Skeletal muscle cell (primary cell): Measurements from ENCODE around the gene CERS5.
"Not testable (repeated sequence)": the region's sequence is repeated elsewhere in the genome, so short reads cannot be mapped to it uniquely, and the experiment has no call there.

Source experiments
- DNase-seq: peaks from one replicate; pipeline ENCODE4 v3.0.0-alpha.2; 2010; ENCODE audit warnings: low read depth
- H3K4me3 ChIP-seq: 2 replicates; pipeline ENCODE4 v1.5.1; 2011; ENCODE audit warnings: low read depth, mild to moderate bottlenecking, control low read depth, low read length, moderate library complexity

Gene CERS5

DNA sequence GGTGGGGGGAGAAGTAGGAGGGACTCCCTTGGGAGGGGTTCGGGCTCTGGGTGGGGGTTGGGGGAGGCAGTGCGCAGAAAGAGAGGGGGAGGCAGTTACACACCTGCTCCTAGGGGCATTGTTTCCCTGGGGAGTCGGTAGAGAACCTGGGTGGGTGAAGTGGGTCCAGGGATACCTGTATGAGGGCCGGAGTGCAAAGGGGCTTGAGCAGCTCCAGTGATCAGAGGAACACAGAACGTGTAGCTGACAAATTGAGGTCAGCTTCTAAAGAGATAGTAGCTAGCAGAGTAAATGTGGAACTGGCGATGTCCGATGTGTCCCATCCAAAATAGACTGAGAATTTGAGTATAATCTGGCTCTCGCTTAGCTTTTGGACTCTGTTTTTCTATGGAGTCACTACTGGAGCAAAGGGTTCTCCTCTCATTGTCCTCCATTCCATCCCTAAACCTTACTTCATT lies 81.5 kb downstream of the CERS5 start:
- peak overlapping the region; percentile 80 for H3K4me3 ChIP-seq
- no peak for DNase-seq

GRCh38 chr12:50084775-50085614 lies 82.2 kb downstream of the CERS5 start, which contains the start of gene SMARCD1:
SMARCD1 (plus strand) TSS chr12:50085342; CDS start chr12:50085370, 28 bp downstream.
- DNase-seq: peak; percentile 71

DNA sequence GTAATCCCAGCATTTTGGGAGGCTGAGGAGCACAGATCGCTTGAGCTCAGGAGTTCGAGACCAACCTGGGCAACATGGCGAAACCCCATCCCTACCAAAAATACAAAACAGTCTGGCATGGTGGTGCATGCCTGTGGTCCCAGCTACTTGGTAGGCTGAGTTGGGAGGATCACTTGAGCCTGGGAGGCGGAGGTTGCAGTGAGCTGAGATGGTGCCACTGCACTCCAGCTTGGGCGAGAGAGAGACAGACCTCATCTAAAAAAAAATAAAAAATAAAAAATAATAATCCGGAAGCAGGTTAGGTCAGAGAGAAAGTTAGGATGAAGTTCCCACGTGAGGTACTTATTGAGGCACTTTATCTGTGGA lies 82.8 kb downstream of the CERS5 start:
- H3K4me3 ChIP-seq: peak overlapping the region; percentile 80
- DNase-seq: not testable (repeated sequence)

More at GRCh38 chr12:50084775-50085614, 82.2 kb downstream of the CERS5 start, which contains the start of gene SMARCD1:
- H3K4me3 ChIP-seq: peak within 1 kb of the TSS; percentile 80

GRCh38 chr12:50083301-50083700 lies 83.9 kb downstream of the CERS5 start:
- no peak for DNase-seq
- no peak overlapping the region for H3K4me3 ChIP-seq

- H3K4me3 ChIP-seq: no peak overlapping the region
- no peak for DNase-seq
Observed at GRCh38 chr12:50082644-50083043, 84.5 kb downstream of the CERS5 start.

GRCh38 chr12:50081096-50081808 lies 85.9 kb downstream of the CERS5 start:
- no peak for DNase-seq

DNA sequence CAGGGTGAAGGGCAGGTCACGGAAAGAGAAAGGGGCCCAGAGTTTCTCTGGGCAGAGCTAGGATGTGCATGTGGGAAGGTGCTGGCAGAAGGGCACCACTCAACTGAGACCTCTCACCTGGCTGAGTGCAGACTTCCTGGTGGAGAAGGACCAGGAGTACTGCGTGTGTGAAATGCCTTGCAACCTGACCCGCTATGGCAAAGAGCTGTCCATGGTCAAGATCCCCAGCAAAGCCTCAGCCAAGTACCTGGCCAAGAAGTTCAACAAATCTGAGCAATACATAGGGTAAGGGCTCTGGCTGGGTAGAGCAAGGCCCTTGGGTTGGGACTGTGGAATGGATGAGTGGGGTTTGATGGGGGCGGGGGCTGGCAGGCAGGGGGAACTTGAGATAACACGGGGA lies 87.4 kb downstream of the CERS5 start:
- H3K4me3 ChIP-seq: no peak overlapping the region
- no peak for DNase-seq

More at GRCh38 chr12:50081096-50081808, 85.9 kb downstream of the CERS5 start:
- no peak overlapping the region for H3K4me3 ChIP-seq
